K562 (cell line): ENCODE results near the gene AGO4.

Source experiments
- SIRT6 ChIP-seq: IDR thresholded peaks from one replicate; pipeline ENCODE4 v1.6.1; 2012; ENCODE audit warnings: low read depth, mild to moderate bottlenecking, control low read depth, inconsistent platforms, low read length, moderate library complexity
- ZNF324 ChIP-seq: fragments of 250-450 bp; sonication (Bioruptor Pico); IDR thresholded peaks from 2 replicates; pipeline ENCODE4 v1.4.0; 2020; ENCODE audit warnings: mild to moderate bottlenecking
- TF ChIP-seq, protein P1 (sequence below), 3 experiments: IDR thresholded peaks in 2 of 3; conservative IDR thresholded peaks in 1 of 3; 2 replicates each; pipeline ENCODE4 v1.5.1; 2011 to 2012; ENCODE audit warnings: low read length in 3 of 3, mild to moderate bottlenecking in 3 of 3, control low read depth in 2 of 3, improper control_type of control experiment in 1 of 3, inconsistent platforms in 1 of 3, low read depth in 1 of 3, mixed read lengths in 1 of 3, moderate library complexity in 1 of 3; ENCODE audit not compliant: insufficient read depth in 2 of 3
- TF ChIP-seq, protein P2 (sequence below): sonication (generic); formaldehyde crosslinking; IDR thresholded peaks from 2 replicates; pipeline ENCODE4 v1.8.1; 2023; ENCODE audit warnings: mild to moderate bottlenecking, missing genetic modification reagents
- TF ChIP-seq, protein P3 (sequence below): fragments of 250-450 bp; sonication (Bioruptor Pico); IDR thresholded peaks from 2 replicates; pipeline ENCODE4 v1.9.0; 2021; ENCODE audit warnings: mild to moderate bottlenecking, inconsistent platforms
- TF ChIP-seq, protein P4 (sequence below), 2 experiments: fragments of 250-450 bp in 1 of 2; fragments of 450-650 bp in 1 of 2; sonication (Bioruptor Pico) in 1 of 2; IDR thresholded peaks; 2 replicates each; pipeline versions ENCODE4 v1.6.1 to v1.8.0; 2016 to 2021; ENCODE audit warnings: mild to moderate bottlenecking in 2 of 2, moderate library complexity in 2 of 2, missing compliant biosample characterization in 1 of 2, missing genetic modification characterization in 1 of 2

DNA sequence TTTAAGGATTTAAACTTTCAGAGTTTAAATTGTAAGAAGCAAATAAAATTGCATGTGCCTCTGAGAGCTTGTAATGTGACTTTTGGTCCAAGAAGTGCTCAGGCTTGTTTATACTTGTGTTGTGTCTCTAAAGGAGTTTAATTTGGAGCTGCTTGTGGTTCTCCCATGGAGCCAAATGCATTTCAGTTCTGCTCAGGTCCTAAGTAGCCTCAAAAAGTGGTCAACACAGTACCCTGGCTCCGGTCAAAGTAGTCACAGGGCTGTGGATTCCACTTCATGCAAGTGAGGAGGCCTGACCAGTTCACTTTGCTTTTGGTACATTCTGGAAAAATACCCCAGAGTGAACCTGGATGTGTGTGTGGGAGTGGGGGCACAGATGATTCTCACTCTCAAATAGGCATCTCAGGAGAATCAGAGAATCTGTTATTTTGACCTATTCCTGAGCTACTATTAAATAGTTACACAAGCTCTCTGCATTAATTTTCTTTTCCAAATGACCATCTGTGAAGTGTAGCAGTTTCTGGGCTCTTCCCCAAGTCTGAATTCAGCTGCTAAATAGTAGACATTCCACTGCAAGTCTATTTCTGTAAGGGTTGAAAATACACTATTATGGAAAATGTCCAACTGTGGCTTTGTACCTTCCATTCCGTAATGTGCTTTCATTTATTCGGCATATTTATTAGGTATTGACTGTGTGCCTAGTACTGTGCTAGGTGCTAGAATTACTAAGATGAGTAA is 43.5 kb downstream of the AGO4 start:
- TF ChIP-seq SIRT6 (no peak), ZNF324 (CRISPR knock-in tag) (no peak)
- TF ChIP-seq, protein P1, sequence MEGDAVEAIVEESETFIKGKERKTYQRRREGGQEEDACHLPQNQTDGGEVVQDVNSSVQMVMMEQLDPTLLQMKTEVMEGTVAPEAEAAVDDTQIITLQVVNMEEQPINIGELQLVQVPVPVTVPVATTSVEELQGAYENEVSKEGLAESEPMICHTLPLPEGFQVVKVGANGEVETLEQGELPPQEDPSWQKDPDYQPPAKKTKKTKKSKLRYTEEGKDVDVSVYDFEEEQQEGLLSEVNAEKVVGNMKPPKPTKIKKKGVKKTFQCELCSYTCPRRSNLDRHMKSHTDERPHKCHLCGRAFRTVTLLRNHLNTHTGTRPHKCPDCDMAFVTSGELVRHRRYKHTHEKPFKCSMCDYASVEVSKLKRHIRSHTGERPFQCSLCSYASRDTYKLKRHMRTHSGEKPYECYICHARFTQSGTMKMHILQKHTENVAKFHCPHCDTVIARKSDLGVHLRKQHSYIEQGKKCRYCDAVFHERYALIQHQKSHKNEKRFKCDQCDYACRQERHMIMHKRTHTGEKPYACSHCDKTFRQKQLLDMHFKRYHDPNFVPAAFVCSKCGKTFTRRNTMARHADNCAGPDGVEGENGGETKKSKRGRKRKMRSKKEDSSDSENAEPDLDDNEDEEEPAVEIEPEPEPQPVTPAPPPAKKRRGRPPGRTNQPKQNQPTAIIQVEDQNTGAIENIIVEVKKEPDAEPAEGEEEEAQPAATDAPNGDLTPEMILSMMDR (IDR thresholded peaks at IDR 0.05 in 2 of 3, conservative IDR thresholded peaks at IDR 0.05 in 1 of 3; ENCODE audit: insufficient read depth in 2 of 3, low read depth in 1 of 3, low read length in 3 of 3) = no peak
- TF ChIP-seq, protein P2, sequence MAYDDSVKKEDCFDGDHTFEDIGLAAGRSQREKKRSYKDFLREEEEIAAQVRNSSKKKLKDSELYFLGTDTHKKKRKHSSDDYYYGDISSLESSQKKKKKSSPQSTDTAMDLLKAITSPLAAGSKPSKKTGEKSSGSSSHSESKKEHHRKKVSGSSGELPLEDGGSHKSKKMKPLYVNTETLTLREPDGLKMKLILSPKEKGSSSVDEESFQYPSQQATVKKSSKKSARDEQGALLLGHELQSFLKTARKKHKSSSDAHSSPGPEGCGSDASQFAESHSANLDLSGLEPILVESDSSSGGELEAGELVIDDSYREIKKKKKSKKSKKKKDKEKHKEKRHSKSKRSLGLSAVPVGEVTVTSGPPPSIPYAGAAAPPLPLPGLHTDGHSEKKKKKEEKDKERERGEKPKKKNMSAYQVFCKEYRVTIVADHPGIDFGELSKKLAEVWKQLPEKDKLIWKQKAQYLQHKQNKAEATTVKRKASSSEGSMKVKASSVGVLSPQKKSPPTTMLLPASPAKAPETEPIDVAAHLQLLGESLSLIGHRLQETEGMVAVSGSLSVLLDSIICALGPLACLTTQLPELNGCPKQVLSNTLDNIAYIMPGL (CRISPR knock-in tag) = no peak
- TF ChIP-seq, protein P3, sequence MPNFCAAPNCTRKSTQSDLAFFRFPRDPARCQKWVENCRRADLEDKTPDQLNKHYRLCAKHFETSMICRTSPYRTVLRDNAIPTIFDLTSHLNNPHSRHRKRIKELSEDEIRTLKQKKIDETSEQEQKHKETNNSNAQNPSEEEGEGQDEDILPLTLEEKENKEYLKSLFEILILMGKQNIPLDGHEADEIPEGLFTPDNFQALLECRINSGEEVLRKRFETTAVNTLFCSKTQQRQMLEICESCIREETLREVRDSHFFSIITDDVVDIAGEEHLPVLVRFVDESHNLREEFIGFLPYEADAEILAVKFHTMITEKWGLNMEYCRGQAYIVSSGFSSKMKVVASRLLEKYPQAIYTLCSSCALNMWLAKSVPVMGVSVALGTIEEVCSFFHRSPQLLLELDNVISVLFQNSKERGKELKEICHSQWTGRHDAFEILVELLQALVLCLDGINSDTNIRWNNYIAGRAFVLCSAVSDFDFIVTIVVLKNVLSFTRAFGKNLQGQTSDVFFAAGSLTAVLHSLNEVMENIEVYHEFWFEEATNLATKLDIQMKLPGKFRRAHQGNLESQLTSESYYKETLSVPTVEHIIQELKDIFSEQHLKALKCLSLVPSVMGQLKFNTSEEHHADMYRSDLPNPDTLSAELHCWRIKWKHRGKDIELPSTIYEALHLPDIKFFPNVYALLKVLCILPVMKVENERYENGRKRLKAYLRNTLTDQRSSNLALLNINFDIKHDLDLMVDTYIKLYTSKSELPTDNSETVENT = no peak
- TF ChIP-seq, protein P4, sequence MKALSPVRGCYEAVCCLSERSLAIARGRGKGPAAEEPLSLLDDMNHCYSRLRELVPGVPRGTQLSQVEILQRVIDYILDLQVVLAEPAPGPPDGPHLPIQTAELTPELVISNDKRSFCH (CRISPR knock-in tag; IDR thresholded peaks at IDR 0.05) = no peak
- TF ChIP-seq, protein P4 (tag; IDR thresholded peaks at IDR 0.05) = no peak
